KMS-11 (cell line): ENCODE measurements around the gene ARHGAP35.

Experiments
- H2AFZ ChIP-seq: fragments of 200-600 bp; sonication (generic); 2 replicates; pipeline ENCODE4 v1.6.1; 2016; ENCODE audit warnings: antibody characterized with exemption, mixed run types, low read depth
- H3K27ac ChIP-seq: fragments of 200-600 bp; sonication (generic); 2 replicates; pipeline ENCODE4 v1.6.1; 2016; ENCODE audit warnings: mild to moderate bottlenecking, mixed run types
- H3K27me3 ChIP-seq: fragments of 200-600 bp; sonication (generic); 2 replicates; pipeline ENCODE4 v1.6.1; 2017; ENCODE audit warnings: mild to moderate bottlenecking, low read depth, mixed run types, moderate library complexity; ENCODE audit not compliant: insufficient read depth
- H3K36me3 ChIP-seq: fragments of 200-600 bp; sonication (generic); 2 replicates; pipeline ENCODE4 v1.6.1; 2017; ENCODE audit warnings: mild to moderate bottlenecking, mixed run types; ENCODE audit not compliant: insufficient read depth
- H3K4me1 ChIP-seq: fragments of 200-600 bp; sonication (generic); 2 replicates; pipeline ENCODE4 v1.6.1; 2016; ENCODE audit warnings: mild to moderate bottlenecking, low read depth, mixed run types; ENCODE audit not compliant: poor library complexity, severe bottlenecking
- H3K4me2 ChIP-seq: fragments of 200-600 bp; sonication (generic); 2 replicates; pipeline ENCODE4 v1.7.0; 2016; ENCODE audit warnings: mild to moderate bottlenecking, mixed run types
- H3K4me3 ChIP-seq: fragments of 200-600 bp; sonication (generic); IDR thresholded peaks from 2 replicates; pipeline ENCODE4 v1.6.1; 2017; ENCODE audit warnings: low read depth, low read length, mixed read lengths; ENCODE audit not compliant: insufficient read depth
- H3K79me2 ChIP-seq: fragments of 200-600 bp; sonication (generic); 2 replicates; pipeline ENCODE4 v1.6.1; 2016; ENCODE audit warnings: low read depth, mixed run types; ENCODE audit not compliant: insufficient read depth
- H3K9ac ChIP-seq: fragments of 200-600 bp; sonication (generic); 2 replicates; pipeline ENCODE4 v1.6.1; 2016; ENCODE audit warnings: mild to moderate bottlenecking, mixed run types
- H4K20me1 ChIP-seq: fragments of 200-600 bp; sonication (generic); 2 replicates; pipeline ENCODE4 v1.6.1; 2016; ENCODE audit warnings: mild to moderate bottlenecking, mixed run types; ENCODE audit not compliant: insufficient read depth
- CTCF ChIP-seq: fragments of 200-600 bp; sonication (generic); conservative IDR thresholded peaks from 2 replicates; pipeline ENCODE4 v1.6.1; 2017; ENCODE audit warnings: low read depth, mild to moderate bottlenecking, antibody characterized with exemption, low read length, moderate library complexity, mixed read lengths

ARHGAP35 gene

GRCh38 chr19:46892252-46893179 is 31.7 kb downstream of the ARHGAP35 start:
- Histone ChIP-seq H3K4me1 (peaks cover 31% of the 10 kb centered on the region), H3K27me3 (no peaks in the 10 kb centered on the region), H2AFZ (no peak overlapping the region), H3K79me2 (peaks cover 43% of the 10 kb centered on the region), H3K9ac (no peak overlapping the region), H4K20me1 (peaks cover 8% of the 10 kb centered on the region), H3K27ac (no peak overlapping the region), H3K36me3 (no peaks in the 10 kb centered on the region), H3K4me3 (no peak overlapping the region), H3K4me2 (no peak overlapping the region)
- no peak for TF ChIP-seq CTCF

- Histone ChIP-seq H3K27ac (no peak overlapping the region), H3K79me2 (peaks cover 64% of the 10 kb centered on the region), H2AFZ (no peak overlapping the region), H3K27me3 (no peaks in the 10 kb centered on the region), H3K4me1 (peaks cover 31% of the 10 kb centered on the region), H4K20me1 (peaks cover 8% of the 10 kb centered on the region), H3K9ac (no peak overlapping the region), H3K4me2 (0 out of 2 replicates have a peak overlapping the region, but pooled peaks have one; percentile 3), H3K4me3 (no peak overlapping the region), H3K36me3 (no peaks in the 10 kb centered on the region)
- no peak for TF ChIP-seq CTCF
Observed at GRCh38 chr19:46896076-46896794, 35.4 kb downstream of the ARHGAP35 start.

- peaks cover 5% of the 10 kb centered on the region; the same call in 1 of the 2 replicates for H4K20me1 ChIP-seq
- no peak overlapping the region for H3K9ac ChIP-seq
- peaks cover 65% of the 10 kb centered on the region; the same call in 1 of the 2 replicates for H3K79me2 ChIP-seq
- H2AFZ ChIP-seq, result no peak overlapping the region
- no peak overlapping the region for H3K4me2 ChIP-seq
- no peaks in the 10 kb centered on the region for H3K36me3 ChIP-seq
- TF ChIP-seq CTCF, result no peak
- H3K4me3 ChIP-seq, result no peak overlapping the region
- no peaks in the 10 kb centered on the region for H3K27me3 ChIP-seq
- peaks cover 27% of the 10 kb centered on the region for H3K4me1 ChIP-seq
- no peak overlapping the region for H3K27ac ChIP-seq
Observed at GRCh38 chr19:46898731-46899130, 37.9 kb downstream of the ARHGAP35 start.

GRCh38 chr19:46900341-46900740 is 39.5 kb downstream of the ARHGAP35 start:
- H3K4me1 ChIP-seq, result peaks cover 22% of the 10 kb centered on the region
- peaks cover 63% of the 10 kb centered on the region; the same call in 1 of the 2 replicates for H3K79me2 ChIP-seq
- H3K4me3 ChIP-seq, result no peak overlapping the region
- no peak overlapping the region for H3K27ac ChIP-seq
- no peaks in the 10 kb centered on the region for H3K27me3 ChIP-seq
- TF ChIP-seq CTCF, result no peak
- H3K9ac ChIP-seq, result no peak overlapping the region
- no peak overlapping the region for H3K4me2 ChIP-seq
- H4K20me1 ChIP-seq, result peaks cover 8% of the 10 kb centered on the region; the same call in 1 of the 2 replicates
- no peak overlapping the region for H2AFZ ChIP-seq
- no peaks in the 10 kb centered on the region for H3K36me3 ChIP-seq
